RWPE2 (cell line): Measurements from ENCODE around the gene SUCLG2.
"Not testable (repeated sequence)": the region's sequence is repeated elsewhere in the genome, so short reads cannot be mapped to it uniquely, and the experiment has no call there.

Experiments used
- ATAC-seq: fragments of 200-7000 bp; cut with Tn5 transposase; 3 replicates; pipeline ENCODE4 v1.9.1; 2021; ENCODE audit warnings: low read depth
- DNase-seq: peaks from one replicate; pipeline ENCODE4 v3.0.0-alpha.2; 2020; ENCODE audit warnings: low spot score
- H3K27ac ChIP-seq: fragments of 450-650 bp; 2 replicates; pipeline ENCODE4 v1.5.1; 2017; ENCODE audit warnings: mild to moderate bottlenecking; ENCODE audit not compliant: poor library complexity, severe bottlenecking
- H3K27me3 ChIP-seq: fragments of 250-450 bp; sonication (Bioruptor Pico); 2 replicates; pipeline ENCODE4 v1.5.1; 2021; ENCODE audit warnings: mild to moderate bottlenecking, moderate library complexity; ENCODE audit not compliant: insufficient read depth, poor library complexity, severe bottlenecking
- H3K36me3 ChIP-seq: fragments of 250-450 bp; sonication (Bioruptor Pico); 2 replicates; pipeline ENCODE4 v1.5.1; 2020; ENCODE audit warnings: low read depth, mild to moderate bottlenecking, moderate library complexity
- H3K4me1 ChIP-seq: fragments of 250-450 bp; sonication (Bioruptor Pico); 2 replicates; pipeline ENCODE4 v1.5.1; 2021; ENCODE audit warnings: mild to moderate bottlenecking, moderate library complexity; ENCODE audit not compliant: insufficient read depth, poor library complexity, severe bottlenecking
- H3K4me3 ChIP-seq: fragments of 250-450 bp; sonication (Bioruptor Pico); 2 replicates; pipeline ENCODE4 v1.5.1; 2021; ENCODE audit warnings: mild to moderate bottlenecking, moderate library complexity; ENCODE audit not compliant: severe bottlenecking
- H3K9me3 ChIP-seq: fragments of 250-450 bp; sonication (Bioruptor Pico); 2 replicates; pipeline ENCODE4 v1.5.1; 2021; ENCODE audit warnings: mild to moderate bottlenecking, moderate library complexity; ENCODE audit not compliant: severe bottlenecking
- CTCF ChIP-seq: fragments of 450-650 bp; IDR thresholded peaks from one replicate; pipeline ENCODE4 v1.5.1; 2017; ENCODE audit warnings: mild to moderate bottlenecking, moderate library complexity; ENCODE audit not compliant: poor library complexity, severe bottlenecking

SUCLG2 gene

GRCh38 chr3:67593761-67594234, 60.6 kb downstream of the SUCLG2 start:
- DNase-seq (no peak), ATAC-seq (peak; percentile 49; the same call in 2 of the 3 replicates)
- Histone ChIP-seq H3K27me3 (no peaks in the 10 kb centered on the region), H3K27ac (no peak overlapping the region), H3K4me1 (no peaks in the 10 kb centered on the region), H3K36me3 (no peaks in the 10 kb centered on the region), H3K9me3 (no peaks in the 10 kb centered on the region), H3K4me3 (no peak overlapping the region)
- TF ChIP-seq CTCF = no peak

- H3K4me3 ChIP-seq = no peak overlapping the region
- no peaks in the 10 kb centered on the region for H3K9me3 ChIP-seq
- no peak for TF ChIP-seq CTCF
- DNase-seq (no peak), ATAC-seq (no peak)
- H3K36me3 ChIP-seq = no peaks in the 10 kb centered on the region
- H3K27ac ChIP-seq = no peak overlapping the region
- no peaks in the 10 kb centered on the region for H3K27me3 ChIP-seq
- no peaks in the 10 kb centered on the region for H3K4me1 ChIP-seq
Observed at GRCh38 chr3:67592057-67592456, 62.4 kb downstream of the SUCLG2 start.

- H3K27ac ChIP-seq = no peak overlapping the region
- H3K27me3 ChIP-seq = no peaks in the 10 kb centered on the region
- TF ChIP-seq CTCF = no peak
- ATAC-seq (no peak), DNase-seq (no peak)
- H3K9me3 ChIP-seq = no peaks in the 10 kb centered on the region
- H3K36me3 ChIP-seq = no peaks in the 10 kb centered on the region
- no peak overlapping the region for H3K4me3 ChIP-seq
- no peaks in the 10 kb centered on the region for H3K4me1 ChIP-seq
Observed at GRCh38 chr3:67587811-67588210, 66.6 kb downstream of the SUCLG2 start.

GRCh38 chr3:67587301-67587700, 67.1 kb downstream of the SUCLG2 start:
- H3K36me3 ChIP-seq = no peaks in the 10 kb centered on the region
- H3K9me3 ChIP-seq = no peaks in the 10 kb centered on the region
- no peak overlapping the region for H3K27ac ChIP-seq
- H3K4me3 ChIP-seq = no peak overlapping the region
- DNase-seq (no peak), ATAC-seq (no peak)
- TF ChIP-seq CTCF = no peak
- H3K27me3 ChIP-seq = no peaks in the 10 kb centered on the region
- H3K4me1 ChIP-seq = no peaks in the 10 kb centered on the region

- not testable (repeated sequence) for H3K4me3 ChIP-seq, H3K9me3 ChIP-seq, H3K4me1 ChIP-seq, ATAC-seq, H3K36me3 ChIP-seq, H3K27me3 ChIP-seq, DNase-seq, H3K27ac ChIP-seq
Observed at GRCh38 chr3:67584608-67585007, 69.8 kb downstream of the SUCLG2 start.
